ENCODE measurements around the gene GALNT9. TPM values are rescaled to one million over a fixed set of nuclear protein-coding genes. Genes with fewer than 3 reads are reported as not detected.

GALNT9 gene
- total RNA-seq, 2 experiments from 2014 or later, result not detected

- no peak overlapping the region for H3K27ac Mint-ChIP-seq
- H3K9me3 Mint-ChIP-seq, result peaks cover 4% of the 10 kb centered on the region
- DNase-seq, result no peak
- POLR2A ChIA-PET, result no interaction called here
- H3K4me3 Mint-ChIP-seq, result no peak overlapping the region
- no peaks in the 10 kb centered on the region for H3K27me3 Mint-ChIP-seq
- peaks cover 2% of the 10 kb centered on the region for H3K36me3 Mint-ChIP-seq (ENCODE audit: low read depth)
- CTCF ChIA-PET, result no interaction called here
- H3K4me1 Mint-ChIP-seq, result no peaks in the 10 kb centered on the region
Measured at GRCh38 chr12:132354982-132355680, 25.7 kb upstream of the GALNT9 start.

- DNase-seq, result no peak
Measured at GRCh38 chr12:132354211-132354981, 25.0 kb upstream of the GALNT9 start.

GRCh38 chr12:132353811-132354210 is 24.4 kb upstream of the GALNT9 start:
- Mint-ChIP-seq H3K27ac (no peak overlapping the region), H3K36me3 (ENCODE audit: low read depth) (no peaks in the 10 kb centered on the region), H3K4me1 (no peaks in the 10 kb centered on the region), H3K4me3 (no peak overlapping the region), H3K27me3 (no peaks in the 10 kb centered on the region), H3K9me3 (no peaks in the 10 kb centered on the region)
- no peak for DNase-seq
- ChIA-PET POLR2A (no interaction called here), CTCF (no interaction called here)

More at GRCh38 chr12:132354211-132354981, 25.0 kb upstream of the GALNT9 start:
- ChIA-PET CTCF (no interaction called here), POLR2A (no interaction called here)
- Mint-ChIP-seq H3K27me3 (no peaks in the 10 kb centered on the region), H3K27ac (no peak overlapping the region), H3K4me1 (no peaks in the 10 kb centered on the region), H3K36me3 (ENCODE audit: low read depth) (no peaks in the 10 kb centered on the region), H3K4me3 (no peak overlapping the region), H3K9me3 (no peaks in the 10 kb centered on the region)

- H3K27me3 Mint-ChIP-seq, result no peaks in the 10 kb centered on the region
- H3K36me3 Mint-ChIP-seq (ENCODE audit: low read depth), result no peaks in the 10 kb centered on the region
- POLR2A ChIA-PET, result no interaction called here
- no peaks in the 10 kb centered on the region for H3K9me3 Mint-ChIP-seq
- H3K4me3 Mint-ChIP-seq, result no peak overlapping the region
- no peaks in the 10 kb centered on the region for H3K4me1 Mint-ChIP-seq
- CTCF ChIA-PET, result interaction anchor here (0.6 to 0.7 kb wide), 2 partner anchors 24 to 132 kb away, joined by 3 to 4 read pairs; partner anchors contain the start of gene GALNT9
- no peak for DNase-seq
- H3K27ac Mint-ChIP-seq, result no peak overlapping the region
Measured at GRCh38 chr12:132352896-132353800, 23.8 kb upstream of the GALNT9 start.

GRCh38 chr12:132351751-132352495 is 22.5 kb upstream of the GALNT9 start:
- no peak overlapping the region for H3K27ac Mint-ChIP-seq
- H3K9me3 Mint-ChIP-seq, result no peaks in the 10 kb centered on the region
- ChIA-PET CTCF (interaction anchor here (0.6 to 0.7 kb wide), 3 partner anchors 23 to 131 kb away, joined by 3 to 4 read pairs (median 3); partner anchors contain the start of gene GALNT9), POLR2A (no interaction called here)
- no peaks in the 10 kb centered on the region for H3K27me3 Mint-ChIP-seq
- H3K4me3 Mint-ChIP-seq, result no peak overlapping the region
- H3K4me1 Mint-ChIP-seq, result no peaks in the 10 kb centered on the region
- H3K36me3 Mint-ChIP-seq (ENCODE audit: low read depth), result no peaks in the 10 kb centered on the region
- DNase-seq, result no peak

- ChIA-PET CTCF (interaction anchor here (0.5 to 0.7 kb wide), 2 partner anchors 16 to 1716 kb away, joined by 3 read pairs; no protein-coding TSS in a partner anchor), POLR2A (no interaction called here)
- Mint-ChIP-seq H3K9me3 (no peaks in the 10 kb centered on the region), H3K4me1 (no peaks in the 10 kb centered on the region), H3K27me3 (no peaks in the 10 kb centered on the region), H3K4me3 (no peak overlapping the region), H3K36me3 (ENCODE audit: low read depth) (no peaks in the 10 kb centered on the region), H3K27ac (no peak overlapping the region)
- DNase-seq, result no peak
Measured at GRCh38 chr12:132349501-132350131, 20.2 kb upstream of the GALNT9 start.

GRCh38 chr12:132348176-132348575 is 18.8 kb upstream of the GALNT9 start:
- DNase-seq, result no peak
- ChIA-PET CTCF (no interaction called here), POLR2A (no interaction called here)
- H3K4me3 Mint-ChIP-seq, result no peak overlapping the region
- no peaks in the 10 kb centered on the region for H3K36me3 Mint-ChIP-seq (ENCODE audit: low read depth)
- H3K27me3 Mint-ChIP-seq, result peaks cover 8% of the 10 kb centered on the region
- H3K4me1 Mint-ChIP-seq, result peaks cover under 1% of the 10 kb centered on the region
- H3K9me3 Mint-ChIP-seq, result peaks cover under 1% of the 10 kb centered on the region
- no peak overlapping the region for H3K27ac Mint-ChIP-seq

- ChIA-PET CTCF (no interaction called here), POLR2A (no interaction called here)
- H3K27ac Mint-ChIP-seq, result no peak overlapping the region
- peaks cover 2% of the 10 kb centered on the region for H3K4me1 Mint-ChIP-seq
- no peaks in the 10 kb centered on the region for H3K36me3 Mint-ChIP-seq (ENCODE audit: low read depth)
- no peak overlapping the region for H3K4me3 Mint-ChIP-seq
- H3K9me3 Mint-ChIP-seq, result peaks cover 7% of the 10 kb centered on the region
- no peak for DNase-seq
- H3K27me3 Mint-ChIP-seq, result peaks cover 16% of the 10 kb centered on the region
Measured at GRCh38 chr12:132347176-132347855, 17.9 kb upstream of the GALNT9 start.

GRCh38 chr12:132346471-132347175 is 17.2 kb upstream of the GALNT9 start:
- ChIA-PET CTCF (no interaction called here), POLR2A (no interaction called here)
- Mint-ChIP-seq H3K4me3 (no peak overlapping the region), H3K27me3 (peaks cover 16% of the 10 kb centered on the region), H3K36me3 (ENCODE audit: low read depth) (no peaks in the 10 kb centered on the region), H3K27ac (no peak overlapping the region), H3K9me3 (peaks cover 7% of the 10 kb centered on the region), H3K4me1 (peaks cover 2% of the 10 kb centered on the region)
- no peak for DNase-seq

- no peak for DNase-seq
- ChIA-PET POLR2A (no interaction called here), CTCF (no interaction called here)
- Mint-ChIP-seq H3K27me3 (peaks cover 16% of the 10 kb centered on the region), H3K36me3 (ENCODE audit: low read depth) (no peaks in the 10 kb centered on the region), H3K27ac (no peak overlapping the region), H3K4me1 (peaks cover 2% of the 10 kb centered on the region), H3K9me3 (peaks cover 7% of the 10 kb centered on the region), H3K4me3 (no peak overlapping the region)
Measured at GRCh38 chr12:132345561-132346200, 16.3 kb upstream of the GALNT9 start.

GRCh38 chr12:132345126-132345525 is 15.7 kb upstream of the GALNT9 start:
- H3K27me3 Mint-ChIP-seq, result peaks cover 16% of the 10 kb centered on the region
- ChIA-PET CTCF (no interaction called here), POLR2A (no interaction called here)
- no peak overlapping the region for H3K27ac Mint-ChIP-seq
- no peak for DNase-seq
- H3K9me3 Mint-ChIP-seq, result peaks cover 7% of the 10 kb centered on the region
- H3K36me3 Mint-ChIP-seq (ENCODE audit: low read depth), result no peaks in the 10 kb centered on the region
- H3K4me1 Mint-ChIP-seq, result peaks cover 2% of the 10 kb centered on the region
- no peak overlapping the region for H3K4me3 Mint-ChIP-seq

Measured in activated CD4-positive, alpha-beta T cell treated with anti-CD3 and anti-CD28 coated beads, Interleukin-2, amount 10 ng/mL, durations not matched to agents 7 days and 5 days (primary cell).